ENCODE data around the gene SRGAP2. TPM values are rescaled to one million over a fixed set of nuclear protein-coding genes. Genes with fewer than 3 reads are reported as not detected.
"Not testable (repeated sequence)": the region's sequence is repeated elsewhere in the genome, so short reads cannot be mapped to it uniquely, and the experiment has no call there.

SRGAP2 gene
- total RNA-seq, 2 experiments from 2014 or later = 55.4 to 56.2 TPM

GRCh38 chr1:206219514-206220331 lies 16.4 kb downstream of the SRGAP2 start:
- intact Hi-C loops (cut with micrococcal nuclease); DNase-seq; CTCF ChIA-PET; H3K27me3 Mint-ChIP-seq; H3K9me3 Mint-ChIP-seq; H3K4me3 Mint-ChIP-seq; H3K27ac Mint-ChIP-seq; POLR2A ChIA-PET; H3K4me1 Mint-ChIP-seq (ENCODE audit: low read depth); H3K36me3 Mint-ChIP-seq: not testable (repeated sequence)

GRCh38 chr1:206220332-206221000 lies 17.1 kb downstream of the SRGAP2 start:
- POLR2A ChIA-PET, H3K36me3 Mint-ChIP-seq, H3K9me3 Mint-ChIP-seq: not testable (repeated sequence)

GRCh38 chr1:206221585-206221984 lies 18.2 kb downstream of the SRGAP2 start:
- POLR2A ChIA-PET; H3K4me1 Mint-ChIP-seq (ENCODE audit: low read depth); H3K27me3 Mint-ChIP-seq; DNase-seq; H3K9me3 Mint-ChIP-seq; CTCF ChIA-PET; H3K36me3 Mint-ChIP-seq; H3K4me3 Mint-ChIP-seq; intact Hi-C loops (cut with micrococcal nuclease); H3K27ac Mint-ChIP-seq: not testable (repeated sequence)

More at GRCh38 chr1:206220332-206221000, 17.1 kb downstream of the SRGAP2 start:
- H3K4me1 Mint-ChIP-seq (ENCODE audit: low read depth); DNase-seq; H3K27ac Mint-ChIP-seq; CTCF ChIA-PET; H3K27me3 Mint-ChIP-seq; H3K4me3 Mint-ChIP-seq; intact Hi-C loops (cut with micrococcal nuclease): not testable (repeated sequence)

- H3K27ac Mint-ChIP-seq; H3K36me3 Mint-ChIP-seq; POLR2A ChIA-PET; intact Hi-C loops (cut with micrococcal nuclease); H3K4me1 Mint-ChIP-seq (ENCODE audit: low read depth); DNase-seq; H3K27me3 Mint-ChIP-seq; CTCF ChIA-PET; H3K9me3 Mint-ChIP-seq; H3K4me3 Mint-ChIP-seq: not testable (repeated sequence)
These were observed 20.9 kb downstream of the SRGAP2 start for GRCh38 chr1:206224190-206224776.

GRCh38 chr1:206225386-206225785 lies 22.0 kb downstream of the SRGAP2 start:
- intact Hi-C loops (cut with micrococcal nuclease); H3K27ac Mint-ChIP-seq; H3K27me3 Mint-ChIP-seq; H3K9me3 Mint-ChIP-seq; H3K4me1 Mint-ChIP-seq (ENCODE audit: low read depth); CTCF ChIA-PET; H3K36me3 Mint-ChIP-seq; DNase-seq; H3K4me3 Mint-ChIP-seq; POLR2A ChIA-PET: not testable (repeated sequence)

- DNase-seq; H3K4me1 Mint-ChIP-seq (ENCODE audit: low read depth); POLR2A ChIA-PET; H3K36me3 Mint-ChIP-seq; intact Hi-C loops (cut with micrococcal nuclease); H3K4me3 Mint-ChIP-seq; H3K27me3 Mint-ChIP-seq; H3K9me3 Mint-ChIP-seq; H3K27ac Mint-ChIP-seq; CTCF ChIA-PET: not testable (repeated sequence)
These were observed 23.5 kb downstream of the SRGAP2 start for GRCh38 chr1:206226886-206227285.

GRCh38 chr1:206229286-206229685 lies 25.9 kb downstream of the SRGAP2 start:
- H3K27ac Mint-ChIP-seq; H3K4me3 Mint-ChIP-seq; H3K9me3 Mint-ChIP-seq; CTCF ChIA-PET; H3K4me1 Mint-ChIP-seq (ENCODE audit: low read depth); POLR2A ChIA-PET; DNase-seq; H3K27me3 Mint-ChIP-seq; H3K36me3 Mint-ChIP-seq; intact Hi-C loops (cut with micrococcal nuclease): not testable (repeated sequence)

GRCh38 chr1:206231989-206232388 lies 28.6 kb downstream of the SRGAP2 start:
- H3K9me3 Mint-ChIP-seq; H3K27me3 Mint-ChIP-seq; H3K36me3 Mint-ChIP-seq; intact Hi-C loops (cut with micrococcal nuclease); H3K4me1 Mint-ChIP-seq (ENCODE audit: low read depth); DNase-seq; H3K4me3 Mint-ChIP-seq; CTCF ChIA-PET; POLR2A ChIA-PET; H3K27ac Mint-ChIP-seq: not testable (repeated sequence)

- H3K4me3 Mint-ChIP-seq; H3K36me3 Mint-ChIP-seq; H3K27me3 Mint-ChIP-seq; H3K9me3 Mint-ChIP-seq; H3K4me1 Mint-ChIP-seq (ENCODE audit: low read depth); DNase-seq; H3K27ac Mint-ChIP-seq; intact Hi-C loops (cut with micrococcal nuclease); POLR2A ChIA-PET; CTCF ChIA-PET: not testable (repeated sequence)
These were observed 29.8 kb downstream of the SRGAP2 start for GRCh38 chr1:206232970-206233645.

- H3K27me3 Mint-ChIP-seq; H3K27ac Mint-ChIP-seq; H3K9me3 Mint-ChIP-seq; H3K36me3 Mint-ChIP-seq; H3K4me1 Mint-ChIP-seq (ENCODE audit: low read depth); POLR2A ChIA-PET; CTCF ChIA-PET; H3K4me3 Mint-ChIP-seq; intact Hi-C loops (cut with micrococcal nuclease); DNase-seq: not testable (repeated sequence)
These were observed 31.0 kb downstream of the SRGAP2 start for GRCh38 chr1:206234189-206234916.

- H3K27me3 Mint-ChIP-seq; DNase-seq; H3K36me3 Mint-ChIP-seq; H3K4me1 Mint-ChIP-seq (ENCODE audit: low read depth); POLR2A ChIA-PET; CTCF ChIA-PET; H3K4me3 Mint-ChIP-seq; H3K9me3 Mint-ChIP-seq; intact Hi-C loops (cut with micrococcal nuclease); H3K27ac Mint-ChIP-seq: not testable (repeated sequence)
These were observed 31.8 kb downstream of the SRGAP2 start for GRCh38 chr1:206235190-206235589.

GRCh38 chr1:206240288-206240687 lies 36.9 kb downstream of the SRGAP2 start:
- H3K27ac Mint-ChIP-seq; intact Hi-C loops (cut with micrococcal nuclease); H3K4me1 Mint-ChIP-seq (ENCODE audit: low read depth); DNase-seq; CTCF ChIA-PET; H3K4me3 Mint-ChIP-seq; H3K27me3 Mint-ChIP-seq; POLR2A ChIA-PET; H3K36me3 Mint-ChIP-seq; H3K9me3 Mint-ChIP-seq: not testable (repeated sequence)
